Tibial nerve (tissue), 4 donors: ENCODE data around the gene ZAR1.

Experiments used
- CTCF ChIP-seq, 5 experiments: fragments of 200-600 bp in 3 of 5; fragments of 450-650 bp in 2 of 5; sonication (generic) in 3 of 5; IDR thresholded peaks; one replicate each; pipeline ENCODE4 v1.5.1; 2016 to 2019; ENCODE audit warnings: antibody characterized with exemption in 5 of 5, mild to moderate bottlenecking in 3 of 5, moderate library complexity in 2 of 5
- EP300 ChIP-seq, 2 donors: sonication (generic); formaldehyde crosslinking; IDR thresholded peaks; one replicate each; pipeline ENCODE4 v1.6.1; 2017; ENCODE audit warnings: antibody characterized with exemption in 2 of 2, mild to moderate bottlenecking in 1 of 2
- POLR2A ChIP-seq, 2 donors: fragments of 450-650 bp; IDR thresholded peaks; one replicate each; pipeline ENCODE4 v1.6.1; 2017; ENCODE audit warnings: antibody characterized with exemption in 2 of 2, mild to moderate bottlenecking in 2 of 2, moderate library complexity in 2 of 2

- TF ChIP-seq CTCF (IDR thresholded peaks at IDR 0.05) (no peak), POLR2A (IDR thresholded peaks at IDR 0.05) (no peak), EP300 (IDR thresholded peaks at IDR 0.05) (no peak)
Observed at GRCh38 chr4:48470570-48470969, 19.5 kb upstream of the ZAR1 start.
